ENCODE data around the gene NEMP1.

NEMP1 gene

DNA sequence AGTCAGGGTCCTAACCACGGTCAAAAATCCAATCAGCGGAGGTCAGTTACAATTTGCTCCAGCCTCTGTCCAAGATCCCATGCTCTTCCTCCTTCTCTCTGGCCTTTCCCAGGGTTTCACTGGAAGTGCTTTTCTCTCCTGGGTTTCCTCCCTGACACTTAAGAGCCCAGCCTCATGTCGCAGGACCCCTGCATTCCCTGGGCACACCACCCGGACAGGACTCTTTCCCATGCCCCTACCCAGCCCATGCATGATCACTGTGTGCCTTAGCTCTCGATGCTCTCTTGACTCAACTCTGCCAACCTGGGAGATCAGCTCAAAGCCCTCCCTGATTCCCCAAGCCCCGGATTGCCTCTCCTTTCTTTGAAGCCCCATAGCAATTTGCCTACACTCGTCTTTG, 46.8 kb downstream of the NEMP1 start:
- ATAC-seq, result no peak
- TF ChIP-seq GLIS3 (CRISPR knock-in tag; IDR thresholded peaks at IDR 0.05), result no peak
- no peak for TF ChIP-seq ZNF8 (CRISPR knock-in tag; IDR thresholded peaks at IDR 0.05)
- no peak for TF ChIP-seq OSR1 (CRISPR knock-in tag; IDR thresholded peaks at IDR 0.05)
- TF ChIP-seq ZNF565 (CRISPR knock-in tag; conservative IDR thresholded peaks at IDR 0.05; ENCODE audit: low read depth), result no peak

DNA sequence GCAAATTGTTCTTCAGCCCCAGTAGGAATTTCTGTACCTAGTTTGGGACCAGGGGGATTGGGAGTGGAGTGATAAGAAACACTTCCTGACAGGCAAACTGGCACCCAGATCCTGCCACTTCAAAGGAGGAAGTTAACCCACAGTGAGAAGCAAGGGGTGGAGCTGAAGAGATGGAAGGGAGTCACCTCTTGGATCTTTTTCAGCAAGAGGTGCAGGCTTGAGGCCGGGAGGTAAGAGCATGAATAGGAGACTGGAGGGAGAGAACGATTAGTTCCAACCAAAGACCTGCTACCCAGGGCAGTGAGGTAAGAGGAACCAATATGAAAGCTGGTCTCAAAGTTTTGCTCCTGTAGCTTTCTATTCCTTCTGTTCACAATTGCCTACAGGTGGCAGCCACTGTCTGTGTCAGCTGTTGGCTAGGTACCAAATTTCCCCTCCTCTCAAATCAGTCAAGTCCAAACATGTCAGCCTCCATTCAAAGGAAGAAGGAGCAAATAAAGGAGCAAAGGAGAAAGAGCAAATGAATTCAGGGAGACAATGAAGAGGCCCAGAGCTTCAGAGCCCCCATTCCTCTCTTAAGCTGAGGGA, 47.4 kb downstream of the NEMP1 start:
- TF ChIP-seq ZNF565 (CRISPR knock-in tag; conservative IDR thresholded peaks at IDR 0.05; ENCODE audit: low read depth) (no peak), PPARA (CRISPR knock-in tag; IDR thresholded peaks at IDR 0.05; ENCODE audit: borderline replicate concordance) (no peak), ZFP3 (CRISPR knock-in tag; IDR thresholded peaks at IDR 0.05) (no peak), ISL1 (CRISPR knock-in tag; IDR thresholded peaks at IDR 0.05) (no peak), SNAI2 (CRISPR knock-in tag; IDR thresholded peaks at IDR 0.05) (no peak), TSHZ2 (CRISPR knock-in tag; IDR thresholded peaks at IDR 0.05) (no peak), ZFP30 (CRISPR knock-in tag; IDR thresholded peaks at IDR 0.05) (no peak), PATZ1 (CRISPR knock-in tag; IDR thresholded peaks at IDR 0.05; ENCODE audit: borderline replicate concordance) (no peak)
- TF ChIP-seq, protein P1, sequence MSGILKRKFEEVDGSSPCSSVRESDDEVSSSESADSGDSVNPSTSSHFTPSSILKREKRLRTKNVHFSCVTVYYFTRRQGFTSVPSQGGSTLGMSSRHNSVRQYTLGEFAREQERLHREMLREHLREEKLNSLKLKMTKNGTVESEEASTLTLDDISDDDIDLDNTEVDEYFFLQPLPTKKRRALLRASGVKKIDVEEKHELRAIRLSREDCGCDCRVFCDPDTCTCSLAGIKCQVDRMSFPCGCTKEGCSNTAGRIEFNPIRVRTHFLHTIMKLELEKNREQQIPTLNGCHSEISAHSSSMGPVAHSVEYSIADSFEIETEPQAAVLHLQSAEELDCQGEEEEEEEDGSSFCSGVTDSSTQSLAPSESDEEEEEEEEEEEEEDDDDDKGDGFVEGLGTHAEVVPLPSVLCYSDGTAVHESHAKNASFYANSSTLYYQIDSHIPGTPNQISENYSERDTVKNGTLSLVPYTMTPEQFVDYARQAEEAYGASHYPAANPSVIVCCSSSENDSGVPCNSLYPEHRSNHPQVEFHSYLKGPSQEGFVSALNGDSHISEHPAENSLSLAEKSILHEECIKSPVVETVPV (CRISPR knock-in tag; IDR thresholded peaks at IDR 0.05), result no peak
- ATAC-seq, result no peak

- TF ChIP-seq ZC3H10 (CRISPR knock-in tag; IDR thresholded peaks at IDR 0.05) (no peak), CSDC2 (CRISPR knock-in tag; IDR thresholded peaks at IDR 0.05) (no peak), ZNF70 (CRISPR knock-in tag; IDR thresholded peaks at IDR 0.05) (no peak), GLIS3 (CRISPR knock-in tag; IDR thresholded peaks at IDR 0.05) (no peak), ESRRG (CRISPR knock-in tag; IDR thresholded peaks at IDR 0.05) (no peak)
These were observed 49.1 kb downstream of the NEMP1 start for GRCh38 chr12:57029457-57029856.

GRCh38 chr12:57027805-57028153, 50.8 kb downstream of the NEMP1 start:
- TF ChIP-seq ZNF565 (CRISPR knock-in tag; conservative IDR thresholded peaks at IDR 0.05; ENCODE audit: low read depth) (no peak), POU6F1 (CRISPR knock-in tag; IDR thresholded peaks at IDR 0.05; ENCODE audit: borderline replicate concordance, low read depth) (no peak), TSHZ2 (CRISPR knock-in tag; IDR thresholded peaks at IDR 0.05) (no peak), PATZ1 (CRISPR knock-in tag; IDR thresholded peaks at IDR 0.05; ENCODE audit: borderline replicate concordance) (no peak), ZNF8 (CRISPR knock-in tag; IDR thresholded peaks at IDR 0.05) (no peak), RARB (CRISPR knock-in tag; IDR thresholded peaks at IDR 0.05) (no peak), PPARA (CRISPR knock-in tag; IDR thresholded peaks at IDR 0.05; ENCODE audit: borderline replicate concordance) (no peak), OSR1 (CRISPR knock-in tag; IDR thresholded peaks at IDR 0.05) (no peak), ZFP30 (CRISPR knock-in tag; IDR thresholded peaks at IDR 0.05) (no peak), TOX (CRISPR knock-in tag; IDR thresholded peaks at IDR 0.05; ENCODE audit: borderline replicate concordance) (no peak), ZC3H10 (CRISPR knock-in tag; IDR thresholded peaks at IDR 0.05) (no peak), BACH2 (CRISPR knock-in tag; IDR thresholded peaks at IDR 0.05; ENCODE audit: borderline replicate concordance) (no peak), ESRRG (CRISPR knock-in tag; IDR thresholded peaks at IDR 0.05) (no peak), TCF4 (CRISPR knock-in tag; IDR thresholded peaks at IDR 0.05; ENCODE audit: borderline replicate concordance) (no peak)
- no peak for ATAC-seq

More at GRCh38 chr12:57029457-57029856, 49.1 kb downstream of the NEMP1 start:
- ATAC-seq, result no peak

All from SK-N-SH treated with all-trans-retinoic acid at 6 μM for 48 hours (cell line).